ENCODE data around the gene USP11.

USP11 gene

GRCh38 chrX:47226071-47226470 lies 6.7 kb upstream of the USP11 start:
- no peak for DNase-seq

GRCh38 chrX:47226531-47227333 lies 6.1 kb upstream of the USP11 start:
- no peak for DNase-seq

- no peak for DNase-seq
Measured at GRCh38 chrX:47227334-47227583, 5.5 kb upstream of the USP11 start.

GRCh38 chrX:47228550-47229270 lies 4.1 kb upstream of the USP11 start:
- DNase-seq: no peak

GRCh38 chrX:47229427-47229826 lies 3.4 kb upstream of the USP11 start:
- no peak for DNase-seq

- no peak for DNase-seq
Measured at GRCh38 chrX:47230136-47230868, 2.5 kb upstream of the USP11 start.

GRCh38 chrX:47231167-47231566 lies 1.6 kb upstream of the USP11 start:
- no peak for DNase-seq

GRCh38 chrX:47232197-47232802 lies 509 bp upstream of the USP11 start:
- no peak for DNase-seq

- peak; percentile 92 for DNase-seq
Measured at GRCh38 chrX:47233333-47234113, 714 bp downstream of the USP11 start.

GRCh38 chrX:47234583-47234982 lies 1.8 kb downstream of the USP11 start:
- DNase-seq: no peak

GRCh38 chrX:47235691-47236103 lies 2.9 kb downstream of the USP11 start:
- no peak for DNase-seq

GRCh38 chrX:47239199-47239598 lies 6.4 kb downstream of the USP11 start:
- DNase-seq: no peak

- no peak for DNase-seq
Measured at GRCh38 chrX:47239898-47240545, 7.2 kb downstream of the USP11 start.

GRCh38 chrX:47240619-47241018 lies 7.8 kb downstream of the USP11 start:
- no peak for DNase-seq

GRCh38 chrX:47241201-47242011 lies 8.6 kb downstream of the USP11 start:
- DNase-seq: no peak

GRCh38 chrX:47242321-47242720 lies 9.5 kb downstream of the USP11 start:
- DNase-seq: no peak

- no peak for DNase-seq
Measured at GRCh38 chrX:47243351-47243750, 10.5 kb downstream of the USP11 start.

- DNase-seq: no peak
Measured at GRCh38 chrX:47244676-47245075, 11.9 kb downstream of the USP11 start.

- no peak for DNase-seq
Measured at GRCh38 chrX:47245156-47245555, 12.3 kb downstream of the USP11 start.

- DNase-seq: no peak
Measured at GRCh38 chrX:47247206-47247998, 14.6 kb downstream of the USP11 start.

GRCh38 chrX:47247999-47248320 lies 15.2 kb downstream of the USP11 start:
- DNase-seq: no peak

All from effector CD4-positive, alpha-beta T cell (primary cell).